GM23338 (cell line): ENCODE data around the gene NIPAL4. TPM values are rescaled to one million over a fixed set of nuclear protein-coding genes. Genes with fewer than 3 reads are reported as not detected.

Source experiments
- ATAC-seq: fragments of 200-7000 bp; cut with Tn5 transposase; 3 replicates; pipeline ENCODE4 v1.9.1; 2020
- DNase-seq: peaks from one replicate; pipeline ENCODE4 v3.0.0-alpha.2; 2015; ENCODE audit warnings: low spot score
- H2AFZ ChIP-seq: fragments of 200-600 bp; sonication (generic); 2 replicates; pipeline ENCODE4 v1.8.0; 2016; ENCODE audit warnings: antibody characterized with exemption, mild to moderate bottlenecking, moderate library complexity
- H3F3A ChIP-seq: fragments of 200-600 bp; sonication (generic); replicated peaks from 2 replicates; pipeline ENCODE4 v1.8.0; 2017; ENCODE audit warnings: antibody characterized with exemption, mixed run types, low read depth
- H3K27ac ChIP-seq: fragments of 200-600 bp; sonication (generic); 2 replicates; pipeline ENCODE4 v1.6.1; 2016; ENCODE audit warnings: low read depth
- H3K27me3 ChIP-seq: fragments of 200-600 bp; sonication (generic); 2 replicates; pipeline ENCODE4 v1.8.0; 2016; ENCODE audit warnings: mild to moderate bottlenecking, mixed run types, moderate library complexity; ENCODE audit not compliant: insufficient read depth
- H3K36me3 ChIP-seq: fragments of 200-600 bp; sonication (generic); 2 replicates; pipeline ENCODE4 v1.8.0; 2016; ENCODE audit warnings: mild to moderate bottlenecking; ENCODE audit not compliant: insufficient read depth
- H3K4me1 ChIP-seq: fragments of 200-600 bp; sonication (generic); 2 replicates; pipeline ENCODE4 v1.8.0; 2016; ENCODE audit warnings: mild to moderate bottlenecking, moderate library complexity; ENCODE audit not compliant: insufficient read depth
- H3K4me2 ChIP-seq: fragments of 200-600 bp; sonication (generic); 2 replicates; pipeline ENCODE4 v1.7.1; 2017; ENCODE audit warnings: mixed run types
- H3K4me3 ChIP-seq: fragments of 200-600 bp; sonication (generic); 2 replicates; pipeline ENCODE4 v1.6.1; 2016; ENCODE audit warnings: mixed run types
- H3K79me2 ChIP-seq: fragments of 200-600 bp; sonication (generic); replicated peaks from 2 replicates; pipeline ENCODE4 v1.8.0; 2017; ENCODE audit warnings: mild to moderate bottlenecking; ENCODE audit not compliant: insufficient read depth
- H3K9me2 ChIP-seq: fragments of 200-600 bp; sonication (generic); 2 replicates; pipeline ENCODE4 v1.8.0; 2017; ENCODE audit not compliant: insufficient read depth
- H4K20me1 ChIP-seq: fragments of 200-600 bp; sonication (generic); replicated peaks from 2 replicates; pipeline ENCODE4 v1.8.0; 2017; ENCODE audit warnings: mild to moderate bottlenecking; ENCODE audit not compliant: insufficient read depth
- H3K27ac Mint-ChIP-seq: 2 replicates; pipeline ENCODE4 v1.8.0; 2020; ENCODE audit warnings: inconsistent platforms, mild to moderate bottlenecking, moderate library complexity, mixed read lengths
- H3K27me3 Mint-ChIP-seq: 3 replicates; pipeline ENCODE4 v1.8.0; 2022; ENCODE audit warnings: low read depth, mild to moderate bottlenecking, moderate library complexity, mixed read lengths, inconsistent platforms; ENCODE audit not compliant: insufficient read depth, poor library complexity
- H3K36me3 Mint-ChIP-seq: 3 replicates; pipeline ENCODE4 v1.8.0; 2021; ENCODE audit warnings: low read depth, mild to moderate bottlenecking, inconsistent platforms, moderate library complexity, mixed read lengths
- H3K4me1 Mint-ChIP-seq: 3 replicates; pipeline ENCODE4 v1.8.0; 2020; ENCODE audit warnings: mild to moderate bottlenecking, inconsistent platforms, mixed read lengths
- H3K4me3 Mint-ChIP-seq: 3 replicates; pipeline ENCODE4 v1.8.0; 2021; ENCODE audit warnings: moderate library complexity, mild to moderate bottlenecking, inconsistent platforms, mixed read lengths
- H3K9me3 Mint-ChIP-seq: 3 replicates; pipeline ENCODE4 v1.8.0; 2020; ENCODE audit warnings: moderate library complexity, mild to moderate bottlenecking, inconsistent platforms, mixed read lengths
- CREB1 ChIP-seq: fragments of 250-450 bp; sonication (Bioruptor Pico); IDR thresholded peaks from 2 replicates; pipeline ENCODE4 v1.5.0; 2020; ENCODE audit warnings: low read depth, mild to moderate bottlenecking, moderate library complexity
- JUNB ChIP-seq: IDR thresholded peaks from one replicate; pipeline ENCODE4 v1.6.1; 2016; ENCODE audit warnings: antibody characterized with exemption; ENCODE audit not compliant: unreplicated experiment
- REST ChIP-seq: IDR thresholded peaks from one replicate; pipeline ENCODE4 v1.6.1; 2018; ENCODE audit warnings: antibody characterized with exemption; ENCODE audit not compliant: unreplicated experiment
- STAT1 ChIP-seq: IDR thresholded peaks from one replicate; pipeline ENCODE4 v1.6.1; 2016; ENCODE audit warnings: antibody characterized with exemption; ENCODE audit not compliant: unreplicated experiment
- ZNF114 ChIP-seq: fragments of 250-450 bp; sonication (Bioruptor Pico); IDR thresholded peaks from 2 replicates; pipeline ENCODE4 v1.5.0; 2020; ENCODE audit warnings: mild to moderate bottlenecking, moderate library complexity
- polyA plus RNA-seq: library from polyadenylated mRNA; unstranded; fragments of >200 nt; fragmentation: Nextera tagmentation; extraction: Ambion mirVana; gene quantifications from 2 replicates; pipeline ENCODE4 v1.2.1, GENCODE V29; 2016
- total RNA-seq: library from RNA; depleted of rRNA; stranded (reverse); fragments of >200 nt; shearing (Covaris generic); gene quantifications from 2 replicates; pipeline ENCODE4 v1.2.3, GENCODE V29; 2014
- TF ChIP-seq, protein P1 (sequence below), 2 experiments: fragments of 200-600 bp in 1 of 2; sonication (generic) in 1 of 2; conservative IDR thresholded peaks; 2 replicates each; pipeline versions ENCODE4 v1.5.1 to v1.6.1; 2016 to 2017; ENCODE audit warnings: antibody characterized with exemption in 2 of 2, low read depth in 2 of 2, mild to moderate bottlenecking in 2 of 2, moderate library complexity in 1 of 2
- TF ChIP-seq, protein P2 (sequence below): fragments of 250-450 bp; sonication (Bioruptor Pico); IDR thresholded peaks from 2 replicates; pipeline ENCODE4 v1.5.0; 2020; ENCODE audit warnings: mild to moderate bottlenecking, moderate library complexity

The NIPAL4 gene
- total and polyA plus RNA-seq, 2 experiments from 2014 or later = 0.21 TPM; not detected in 1

DNA sequence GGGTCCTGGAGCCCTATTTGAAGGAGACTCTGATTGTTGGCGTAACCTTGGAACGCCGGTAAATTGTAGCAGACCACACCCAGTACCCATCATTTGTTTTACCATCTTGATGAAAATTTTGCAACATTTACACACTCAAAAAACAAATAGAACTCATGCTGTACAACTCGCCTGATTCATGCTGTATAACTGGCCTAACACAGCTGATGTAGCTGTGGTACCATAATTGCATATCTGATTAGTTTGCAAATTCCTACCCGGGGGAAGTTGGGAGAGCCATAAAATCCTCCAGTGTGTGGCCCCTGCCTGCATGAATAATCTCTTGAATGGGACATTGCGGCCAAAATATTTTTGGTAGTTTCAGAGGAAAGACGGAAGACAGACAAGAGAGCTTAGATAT, 9.7 kb downstream of the NIPAL4 start:
- Mint-ChIP-seq H3K4me1 (no peaks in the 10 kb centered on the region; the same call in 2 of the 3 replicates), H3K27ac (no peak overlapping the region), H3K9me3 (no peaks in the 10 kb centered on the region), H3K36me3 (no peaks in the 10 kb centered on the region), H3K4me3 (no peak overlapping the region), H3K27me3 (no peaks in the 10 kb centered on the region)
- Histone ChIP-seq H3K27ac (no peak overlapping the region), H3K4me3 (no peak overlapping the region), H3K27me3 (no peaks in the 10 kb centered on the region), H3K4me1 (0 out of 2 replicates have a peak, but pooled peaks cover under 1% of the 10 kb centered on the region), H3K9me2 (no peaks in the 10 kb centered on the region), H3K4me2 (no peak overlapping the region), H2AFZ (no peak overlapping the region), H3K79me2 (no peaks in the 10 kb centered on the region), H3F3A (no peaks in the 10 kb centered on the region), H4K20me1 (no peaks in the 10 kb centered on the region), H3K36me3 (no peaks in the 10 kb centered on the region)
- DNase-seq (no peak), ATAC-seq (no peak)
- TF ChIP-seq, protein P1, sequence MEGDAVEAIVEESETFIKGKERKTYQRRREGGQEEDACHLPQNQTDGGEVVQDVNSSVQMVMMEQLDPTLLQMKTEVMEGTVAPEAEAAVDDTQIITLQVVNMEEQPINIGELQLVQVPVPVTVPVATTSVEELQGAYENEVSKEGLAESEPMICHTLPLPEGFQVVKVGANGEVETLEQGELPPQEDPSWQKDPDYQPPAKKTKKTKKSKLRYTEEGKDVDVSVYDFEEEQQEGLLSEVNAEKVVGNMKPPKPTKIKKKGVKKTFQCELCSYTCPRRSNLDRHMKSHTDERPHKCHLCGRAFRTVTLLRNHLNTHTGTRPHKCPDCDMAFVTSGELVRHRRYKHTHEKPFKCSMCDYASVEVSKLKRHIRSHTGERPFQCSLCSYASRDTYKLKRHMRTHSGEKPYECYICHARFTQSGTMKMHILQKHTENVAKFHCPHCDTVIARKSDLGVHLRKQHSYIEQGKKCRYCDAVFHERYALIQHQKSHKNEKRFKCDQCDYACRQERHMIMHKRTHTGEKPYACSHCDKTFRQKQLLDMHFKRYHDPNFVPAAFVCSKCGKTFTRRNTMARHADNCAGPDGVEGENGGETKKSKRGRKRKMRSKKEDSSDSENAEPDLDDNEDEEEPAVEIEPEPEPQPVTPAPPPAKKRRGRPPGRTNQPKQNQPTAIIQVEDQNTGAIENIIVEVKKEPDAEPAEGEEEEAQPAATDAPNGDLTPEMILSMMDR (conservative IDR thresholded peaks at IDR 0.05; ENCODE audit: low read depth in 2 of 2) = no peak
- TF ChIP-seq CREB1 (CRISPR knock-in tag) (no peak), REST (no peak), STAT1 (no peak), ZNF114 (CRISPR knock-in tag) (no peak), JUNB (no peak)
- TF ChIP-seq, protein P2, sequence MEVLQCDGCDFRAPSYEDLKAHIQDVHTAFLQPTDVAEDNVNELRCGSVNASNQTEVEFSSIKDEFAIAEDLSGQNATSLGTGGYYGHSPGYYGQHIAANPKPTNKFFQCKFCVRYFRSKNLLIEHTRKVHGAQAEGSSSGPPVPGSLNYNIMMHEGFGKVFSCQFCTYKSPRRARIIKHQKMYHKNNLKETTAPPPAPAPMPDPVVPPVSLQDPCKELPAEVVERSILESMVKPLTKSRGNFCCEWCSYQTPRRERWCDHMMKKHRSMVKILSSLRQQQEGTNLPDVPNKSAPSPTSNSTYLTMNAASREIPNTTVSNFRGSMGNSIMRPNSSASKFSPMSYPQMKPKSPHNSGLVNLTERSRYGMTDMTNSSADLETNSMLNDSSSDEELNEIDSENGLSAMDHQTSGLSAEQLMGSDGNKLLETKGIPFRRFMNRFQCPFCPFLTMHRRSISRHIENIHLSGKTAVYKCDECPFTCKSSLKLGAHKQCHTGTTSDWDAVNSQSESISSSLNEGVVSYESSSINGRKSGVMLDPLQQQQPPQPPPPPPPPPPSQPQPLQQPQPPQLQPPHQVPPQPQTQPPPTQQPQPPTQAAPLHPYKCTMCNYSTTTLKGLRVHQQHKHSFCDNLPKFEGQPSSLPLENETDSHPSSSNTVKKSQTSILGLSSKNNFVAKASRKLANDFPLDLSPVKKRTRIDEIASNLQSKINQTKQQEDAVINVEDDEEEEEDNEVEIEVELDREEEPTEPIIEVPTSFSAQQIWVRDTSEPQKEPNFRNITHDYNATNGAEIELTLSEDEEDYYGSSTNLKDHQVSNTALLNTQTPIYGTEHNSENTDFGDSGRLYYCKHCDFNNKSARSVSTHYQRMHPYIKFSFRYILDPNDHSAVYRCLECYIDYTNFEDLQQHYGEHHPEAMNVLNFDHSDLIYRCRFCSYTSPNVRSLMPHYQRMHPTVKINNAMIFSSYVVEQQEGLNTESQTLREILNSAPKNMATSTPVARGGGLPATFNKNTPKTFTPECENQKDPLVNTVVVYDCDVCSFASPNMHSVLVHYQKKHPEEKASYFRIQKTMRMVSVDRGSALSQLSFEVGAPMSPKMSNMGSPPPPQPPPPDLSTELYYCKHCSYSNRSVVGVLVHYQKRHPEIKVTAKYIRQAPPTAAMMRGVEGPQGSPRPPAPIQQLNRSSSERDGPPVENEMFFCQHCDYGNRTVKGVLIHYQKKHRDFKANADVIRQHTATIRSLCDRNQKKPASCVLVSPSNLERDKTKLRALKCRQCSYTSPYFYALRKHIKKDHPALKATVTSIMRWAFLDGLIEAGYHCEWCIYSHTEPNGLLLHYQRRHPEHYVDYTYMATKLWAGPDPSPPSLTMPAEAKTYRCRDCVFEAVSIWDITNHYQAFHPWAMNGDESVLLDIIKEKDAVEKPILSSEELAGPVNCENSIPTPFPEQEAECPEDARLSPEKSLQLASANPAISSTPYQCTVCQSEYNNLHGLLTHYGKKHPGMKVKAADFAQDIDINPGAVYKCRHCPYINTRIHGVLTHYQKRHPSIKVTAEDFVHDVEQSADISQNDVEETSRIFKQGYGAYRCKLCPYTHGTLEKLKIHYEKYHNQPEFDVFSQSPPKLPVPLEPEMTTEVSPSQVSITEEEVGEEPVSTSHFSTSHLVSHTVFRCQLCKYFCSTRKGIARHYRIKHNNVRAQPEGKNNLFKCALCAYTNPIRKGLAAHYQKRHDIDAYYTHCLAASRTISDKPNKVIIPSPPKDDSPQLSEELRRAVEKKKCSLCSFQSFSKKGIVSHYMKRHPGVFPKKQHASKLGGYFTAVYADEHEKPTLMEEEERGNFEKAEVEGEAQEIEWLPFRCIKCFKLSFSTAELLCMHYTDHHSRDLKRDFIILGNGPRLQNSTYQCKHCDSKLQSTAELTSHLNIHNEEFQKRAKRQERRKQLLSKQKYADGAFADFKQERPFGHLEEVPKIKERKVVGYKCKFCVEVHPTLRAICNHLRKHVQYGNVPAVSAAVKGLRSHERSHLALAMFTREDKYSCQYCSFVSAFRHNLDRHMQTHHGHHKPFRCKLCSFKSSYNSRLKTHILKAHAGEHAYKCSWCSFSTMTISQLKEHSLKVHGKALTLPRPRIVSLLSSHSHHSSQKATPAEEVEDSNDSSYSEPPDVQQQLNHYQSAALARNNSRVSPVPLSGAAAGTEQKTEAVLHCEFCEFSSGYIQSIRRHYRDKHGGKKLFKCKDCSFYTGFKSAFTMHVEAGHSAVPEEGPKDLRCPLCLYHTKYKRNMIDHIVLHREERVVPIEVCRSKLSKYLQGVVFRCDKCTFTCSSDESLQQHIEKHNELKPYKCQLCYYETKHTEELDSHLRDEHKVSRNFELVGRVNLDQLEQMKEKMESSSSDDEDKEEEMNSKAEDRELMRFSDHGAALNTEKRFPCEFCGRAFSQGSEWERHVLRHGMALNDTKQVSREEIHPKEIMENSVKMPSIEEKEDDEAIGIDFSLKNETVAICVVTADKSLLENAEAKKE (CRISPR knock-in tag) = no peak
